ENCODE data around the gene GGA1. TPM values are rescaled to one million over a fixed set of nuclear protein-coding genes. Genes with fewer than 3 reads are reported as not detected.
A peak's percentile ranks its signal among the peaks of the same experiment; 100 is the strongest.

The GGA1 gene
- polyA plus RNA-seq, 3 donors: 37.6 to 44.5 (median 38.9) TPM

GRCh38 chr22:37627121-37627520, 18.5 kb downstream of the GGA1 start:
- DNase-seq (ENCODE audit: low read depth in 3 of 3, low spot score in 2 of 3): no peak

- no peak for DNase-seq (ENCODE audit: low read depth in 3 of 3, low spot score in 2 of 3)
Measured at GRCh38 chr22:37627545-37627944, 18.9 kb downstream of the GGA1 start.

- DNase-seq (ENCODE audit: low read depth in 3 of 3, low spot score in 2 of 3): no peak
Measured at GRCh38 chr22:37628830-37629229, 20.2 kb downstream of the GGA1 start.

DNA sequence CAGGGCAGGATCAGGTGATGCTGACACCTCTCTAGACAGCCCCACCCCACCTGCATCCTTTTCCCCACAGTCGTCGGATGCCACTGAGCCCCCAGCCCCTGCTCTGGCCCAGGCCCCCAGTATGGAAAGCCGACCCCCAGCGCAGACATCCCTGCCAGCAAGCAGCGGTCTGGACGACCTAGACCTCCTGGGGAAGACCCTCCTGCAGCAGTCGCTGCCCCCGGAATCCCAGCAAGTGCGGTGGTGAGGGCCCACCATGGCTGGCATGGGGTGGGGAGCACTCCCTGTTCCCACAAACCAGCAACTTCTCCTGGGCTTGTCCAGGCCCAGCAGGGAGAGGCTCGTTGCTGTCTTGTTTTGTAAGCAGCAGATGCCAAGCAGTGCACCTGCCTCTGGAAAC, 21.3 kb downstream of the GGA1 start:
- DNase-seq (ENCODE audit: low read depth in 3 of 3, low spot score in 2 of 3): no peak

DNA sequence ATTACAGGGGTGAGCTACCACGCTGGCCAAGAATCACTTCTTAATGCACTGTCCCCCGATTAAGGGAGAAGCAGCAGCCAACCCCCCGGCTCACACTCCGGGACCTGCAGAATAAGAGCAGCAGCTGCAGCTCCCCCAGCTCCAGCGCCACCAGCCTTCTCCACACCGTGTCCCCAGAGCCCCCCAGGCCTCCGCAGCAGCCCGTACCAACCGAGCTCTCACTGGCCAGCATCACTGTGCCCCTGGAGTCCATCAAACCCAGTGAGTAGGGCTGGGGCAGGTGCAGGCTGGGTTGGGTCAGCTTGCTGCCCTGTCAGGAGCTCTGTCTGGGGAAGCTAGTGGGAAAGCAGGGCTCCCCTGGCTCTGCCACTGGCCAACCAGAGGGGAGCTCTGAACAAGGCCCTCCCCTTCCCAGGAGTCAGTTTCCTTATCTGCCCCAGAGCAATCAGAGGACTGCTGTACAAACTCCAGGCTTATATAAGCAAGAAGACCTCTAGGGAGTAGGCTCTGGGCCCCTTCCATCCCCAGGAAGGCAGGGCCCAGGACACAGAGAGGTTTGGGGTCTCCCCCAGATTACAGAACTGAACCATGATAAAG, 22.3 kb downstream of the GGA1 start:
- DNase-seq (ENCODE audit: low read depth in 3 of 3, low spot score in 2 of 3): no peak

GRCh38 chr22:37631448-37632173, 23.0 kb downstream of the GGA1 start:
- DNase-seq (ENCODE audit: low read depth in 3 of 3, low spot score in 2 of 3): no peak

DNA sequence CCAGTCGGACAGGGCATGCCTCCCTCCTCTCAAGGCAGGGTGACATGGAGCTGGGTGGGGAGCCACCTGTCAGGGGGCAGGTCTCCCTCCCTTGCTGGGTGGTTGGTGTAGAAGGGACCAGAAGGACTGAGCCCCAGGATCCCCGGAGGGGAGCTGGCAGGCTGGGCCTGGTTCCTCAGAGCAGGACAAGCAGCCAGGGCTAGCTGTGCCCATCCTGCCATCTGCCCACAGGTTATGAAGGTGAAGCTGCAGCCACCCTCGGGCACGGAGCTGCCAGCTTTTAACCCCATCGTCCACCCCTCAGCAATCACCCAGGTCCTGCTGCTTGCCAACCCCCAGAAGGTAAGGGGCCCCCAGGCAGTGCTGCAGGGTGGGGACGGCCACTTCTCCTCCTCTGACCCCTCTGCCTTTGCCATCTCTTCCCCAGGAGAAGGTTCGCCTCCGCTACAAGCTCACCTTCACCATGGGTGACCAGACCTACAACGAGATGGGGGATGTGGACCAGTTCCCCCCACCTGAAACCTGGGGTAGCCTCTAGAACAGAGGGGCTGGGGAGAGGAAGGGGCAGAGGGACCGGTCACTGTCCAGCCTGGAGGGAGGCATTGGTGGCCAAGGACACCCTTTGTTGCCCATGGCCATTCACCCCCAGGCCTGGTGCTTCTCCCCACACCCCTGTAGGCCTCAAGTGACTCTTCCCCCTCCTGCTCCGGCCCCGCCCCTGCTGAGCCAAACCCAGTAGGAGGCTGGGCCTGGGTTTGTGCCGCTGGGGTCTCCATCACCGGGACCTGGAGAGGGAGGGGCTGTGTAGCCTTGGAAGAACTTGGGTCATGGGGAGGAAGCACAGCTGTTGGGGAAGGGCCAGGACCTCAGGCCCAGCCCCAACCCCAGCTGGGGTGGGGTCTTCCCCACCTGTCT, 23.8 kb downstream of the GGA1 start:
- no peak for DNase-seq (ENCODE audit: low read depth in 3 of 3, low spot score in 2 of 3)

GRCh38 chr22:37633089-37633624, 24.5 kb downstream of the GGA1 start:
- DNase-seq (ENCODE audit: low read depth in 3 of 3, low spot score in 2 of 3): no peak

- peak; percentile 74 to 90 (median 85) for DNase-seq (ENCODE audit: low read depth in 3 of 3, low spot score in 2 of 3)
Measured at GRCh38 chr22:37633625-37634416, 25.2 kb downstream of the GGA1 start.

GRCh38 chr22:37634417-37634924, 25.8 kb downstream of the GGA1 start:
- DNase-seq (ENCODE audit: low read depth in 3 of 3, low spot score in 2 of 3): no peak

GRCh38 chr22:37635157-37635556, 26.5 kb downstream of the GGA1 start:
- DNase-seq (ENCODE audit: low read depth in 3 of 3, low spot score in 2 of 3): no peak

GRCh38 chr22:37636186-37636948, 27.7 kb downstream of the GGA1 start:
- DNase-seq (ENCODE audit: low read depth in 3 of 3, low spot score in 2 of 3): no peak

DNA sequence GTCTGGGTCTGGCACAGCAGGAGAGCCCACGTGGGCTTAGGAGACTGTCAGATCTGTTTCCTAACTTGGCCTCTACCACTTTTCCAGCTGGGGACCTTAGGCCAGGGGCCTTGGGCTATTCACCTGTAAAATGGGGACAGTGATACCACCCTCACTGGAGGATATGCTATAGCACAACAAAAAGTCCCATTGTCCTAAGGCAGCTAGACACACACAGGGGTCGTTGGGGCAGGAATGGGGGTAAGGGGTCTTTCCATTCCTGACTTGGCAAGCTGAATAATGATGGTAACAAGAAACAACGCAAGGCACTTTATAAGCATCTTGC, 28.3 kb downstream of the GGA1 start:
- no peak for DNase-seq (ENCODE audit: low read depth in 3 of 3, low spot score in 2 of 3)

DNA sequence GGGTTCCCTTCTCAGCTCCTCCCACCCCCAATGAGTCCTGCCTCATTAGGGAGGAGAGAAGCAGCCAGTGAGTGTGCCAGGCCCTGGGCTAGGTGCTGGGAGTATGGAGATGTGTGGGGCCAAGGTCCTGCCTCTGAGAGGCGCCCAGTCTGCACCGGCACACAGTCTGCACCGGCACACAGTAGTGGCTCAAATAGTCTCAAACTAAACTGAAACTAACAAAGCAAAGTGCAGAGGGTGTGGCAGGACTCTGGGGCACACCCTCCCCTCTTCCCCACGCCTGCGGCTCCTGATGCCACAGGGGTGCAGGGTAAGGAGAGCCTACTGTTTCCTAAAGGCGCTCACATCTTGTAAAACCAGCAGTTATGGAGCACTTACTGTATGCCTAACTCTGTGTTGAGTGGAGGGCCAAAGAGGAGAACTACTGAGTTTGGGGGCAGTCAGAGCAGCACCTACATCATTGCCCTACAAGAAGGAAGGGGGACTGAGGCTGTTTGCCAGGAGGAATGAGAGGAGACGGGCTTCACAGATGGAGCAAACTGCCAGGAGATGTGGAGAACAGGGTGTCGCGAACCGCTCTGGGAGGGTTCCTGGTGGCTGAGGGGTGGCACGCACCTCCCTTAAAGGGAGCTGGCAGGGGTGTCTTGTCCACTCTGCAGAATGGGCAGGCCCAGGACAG, 29.9 kb downstream of the GGA1 start:
- DNase-seq (ENCODE audit: low read depth in 3 of 3, low spot score in 2 of 3): no peak

GRCh38 chr22:37639070-37639760, 30.6 kb downstream of the GGA1 start, which contains the start of gene SH3BP1:
Gene SH3BP1 (plus strand): TSS chr22:37639669. CDS start chr22:37639788, 119 bp downstream.
- no peak for DNase-seq (ENCODE audit: low read depth in 3 of 3, low spot score in 2 of 3)

DNA sequence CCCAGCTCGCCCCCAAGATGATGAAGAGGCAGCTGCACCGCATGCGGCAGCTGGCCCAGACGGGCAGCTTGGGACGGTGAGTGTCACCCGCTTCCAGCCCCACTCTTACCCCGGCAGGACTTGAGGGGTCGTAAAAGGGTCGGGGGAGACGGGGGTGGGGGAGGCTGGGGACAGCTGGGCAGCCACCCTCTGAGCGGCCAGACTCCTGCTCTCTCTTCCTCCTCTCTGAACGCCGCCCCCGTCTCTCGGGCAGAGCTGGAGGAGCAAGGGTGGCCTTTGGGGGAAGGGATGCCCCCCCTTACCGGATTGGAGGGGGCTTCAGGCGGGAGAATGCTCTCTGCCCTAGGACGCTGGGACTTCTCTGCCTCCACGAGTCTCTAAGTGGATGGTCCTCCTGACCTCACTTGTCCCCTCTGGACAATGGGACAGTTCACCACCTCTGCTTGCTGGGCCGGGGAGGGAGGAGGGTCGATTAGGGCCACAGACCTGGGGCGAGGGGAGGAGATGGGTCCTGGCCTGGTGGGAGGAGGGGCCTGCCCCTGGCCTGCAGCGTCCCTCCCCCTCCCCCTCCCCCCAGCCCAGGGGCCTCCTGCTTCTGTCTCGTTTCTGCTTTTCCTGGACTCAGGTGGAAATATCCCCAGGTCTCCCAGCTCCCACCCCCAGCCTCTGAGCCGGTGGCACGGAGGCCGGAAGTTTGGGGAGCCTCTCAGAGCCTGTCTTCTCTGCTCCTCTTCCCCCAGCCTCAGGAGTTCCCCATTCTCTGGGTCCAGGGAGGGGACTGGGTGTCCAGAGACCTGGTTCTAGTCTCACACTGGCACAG, 31.3 kb downstream of the GGA1 start:
- DNase-seq (ENCODE audit: low read depth in 3 of 3, low spot score in 2 of 3): no peak

All from right renal cortex interstitium (tissue), 3 donors.